GM12892 (cell line): Measurements from ENCODE around the gene OR4C6.

Source experiments
- POLR2A ChIP-seq: IDR thresholded peaks from 2 replicates; pipeline ENCODE4 v1.6.1; 2011; ENCODE audit warnings: low read depth, low read length, control low read depth
- POLR2AphosphoS5 ChIP-seq: IDR thresholded peaks from 2 replicates; pipeline ENCODE4 v1.6.1; 2011; ENCODE audit warnings: low read depth, low read length, control low read depth
- TAF1 ChIP-seq: IDR thresholded peaks from 2 replicates; pipeline ENCODE4 v1.6.1; 2011; ENCODE audit warnings: low read depth, mild to moderate bottlenecking, control low read depth, low read length, borderline replicate concordance

DNA sequence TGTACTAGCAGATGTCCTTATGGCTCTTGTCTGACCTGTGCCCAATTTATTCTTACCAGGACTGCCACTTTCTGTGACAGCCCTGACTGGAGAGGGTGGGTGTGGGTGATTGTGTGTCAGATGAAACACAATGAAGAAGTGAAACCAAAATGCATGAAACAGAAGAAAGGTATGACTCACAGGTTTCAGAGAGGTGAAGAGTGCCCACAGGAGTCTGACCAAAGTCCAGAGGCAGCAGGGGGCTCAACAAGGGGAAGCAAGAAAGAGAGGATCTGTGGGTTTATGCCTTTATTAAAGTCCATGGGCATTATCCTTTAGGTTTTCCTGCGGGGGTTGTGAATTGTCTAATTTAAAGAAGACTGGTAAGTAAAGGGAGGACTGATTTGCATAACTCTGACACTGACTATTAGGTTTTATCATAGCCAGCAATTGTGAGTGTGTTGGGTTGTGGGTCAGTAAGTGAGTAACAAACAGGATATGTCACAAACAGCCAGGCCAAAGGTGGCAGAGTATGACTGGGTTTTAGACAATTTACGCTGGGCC, 3.9 kb upstream of the OR4C6 start:
- TF ChIP-seq TAF1 (no peak), POLR2A (no peak), POLR2AphosphoS5 (no peak)
